ENCODE data around the gene C1QTNF6.

Gene C1QTNF6

GRCh38 chr22:37179622-37180420 is 8.2 kb downstream of the C1QTNF6 start:
- Histone ChIP-seq H3K4me1 (ENCODE audit: control insufficient read depth, insufficient read depth, low read length) (no peaks in the 10 kb centered on the region; the same call in 1 of the 2 replicates), H3K4me3 (ENCODE audit: low read depth, low read length) (no peak overlapping the region), H3K27ac (ENCODE audit: extremely low read depth, low read depth, low read length) (no peak overlapping the region), H3K9me3 (ENCODE audit: control insufficient read depth, insufficient read depth, low read depth, low read length) (no peaks in the 10 kb centered on the region), H3K36me3 (ENCODE audit: control insufficient read depth in 2 of 2, insufficient read depth in 1 of 2, low read length in 2 of 2) (no peaks in the 10 kb centered on the region)
- ChIA-PET POLR2A (no interaction called here), CTCF (interaction anchor here (0.7 kb wide), 1 partner anchor 34 kb away, joined by 3 read pairs; no protein-coding TSS in a partner anchor)
- no peak for TF ChIP-seq ZFP37 (tag by site-specific recombination; IDR thresholded peaks at IDR 0.05)

GRCh38 chr22:37179126-37179470 is 8.9 kb downstream of the C1QTNF6 start:
- H3K9me3 ChIP-seq (ENCODE audit: control insufficient read depth, insufficient read depth, low read depth, low read length), result no peaks in the 10 kb centered on the region
- no peak overlapping the region for H3K27ac ChIP-seq (ENCODE audit: extremely low read depth, low read depth, low read length)
- no peaks in the 10 kb centered on the region; the same call in 1 of the 2 replicates for H3K4me1 ChIP-seq (ENCODE audit: control insufficient read depth, insufficient read depth, low read length)
- H3K36me3 ChIP-seq (ENCODE audit: control insufficient read depth in 2 of 2, insufficient read depth in 1 of 2, low read length in 2 of 2), result no peaks in the 10 kb centered on the region
- TF ChIP-seq KLF1 (tag by site-specific recombination; IDR thresholded peaks at IDR 0.05), result no peak
- TF ChIP-seq ZNF518A (tag by site-specific recombination; conservative IDR thresholded peaks at IDR 0.05; ENCODE audit: low read depth), result no peak
- TF ChIP-seq ZEB2 (tag by site-specific recombination; IDR thresholded peaks at IDR 0.05), result no peak
- no peak for TF ChIP-seq RBAK (tag by site-specific recombination; IDR thresholded peaks at IDR 0.05)
- TF ChIP-seq ZNF558 (tag by site-specific recombination; IDR thresholded peaks at IDR 0.05), result no peak
- no peak for TF ChIP-seq ZNF132 (tag by site-specific recombination; IDR thresholded peaks at IDR 0.05; ENCODE audit: borderline replicate concordance)
- TF ChIP-seq ZBTB11 (tag by site-specific recombination; conservative IDR thresholded peaks at IDR 0.05; ENCODE audit: low read depth), result no peak
- TF ChIP-seq ZNF488 (tag by site-specific recombination; IDR thresholded peaks at IDR 0.05), result no peak
- no peak for TF ChIP-seq ZNF350 (tag by site-specific recombination; IDR thresholded peaks at IDR 0.05)
- no peak for TF ChIP-seq ZBTB17 (tag by site-specific recombination; IDR thresholded peaks at IDR 0.05)
- TF ChIP-seq ZNF214 (tag by site-specific recombination; IDR thresholded peaks at IDR 0.05; ENCODE audit: borderline replicate concordance), result no peak
- no peak for TF ChIP-seq HOXD13 (CRISPR knock-in tag; IDR thresholded peaks at IDR 0.05; ENCODE audit: borderline replicate concordance)
- TF ChIP-seq SCRT1 (tag by site-specific recombination; IDR thresholded peaks at IDR 0.05; ENCODE audit: borderline replicate concordance), result no peak
- ChIA-PET CTCF (interaction anchor here (0.7 to 0.9 kb wide), 3 partner anchors 34 to 403 kb away, joined by 3 to 4 read pairs (median 4); partner anchors contain the start of gene IFT27), POLR2A (no interaction called here)
- H3K4me3 ChIP-seq (ENCODE audit: low read depth, low read length), result no peak overlapping the region
